GM18951 (cell line): Measurements from ENCODE around the gene TPGS2.

Experiments
- POLR2A ChIP-seq: IDR thresholded peaks from 4 replicates; pipeline ENCODE4 v1.6.1; 2011; ENCODE audit warnings: mild to moderate bottlenecking; ENCODE audit not compliant: insufficient read length, insufficient read depth; ENCODE audit errors: extremely low read depth
- in situ Hi-C: fragments of 300-500 bp; cut with MboI; formaldehyde crosslinking; loops from one replicate; pipeline ENCODE4 v1.12.0; 2022; ENCODE audit warnings: low sequenced_read_pairs, mixed read lengths, inconsistent platforms; ENCODE audit not compliant: unreplicated experiment

The TPGS2 gene

DNA sequence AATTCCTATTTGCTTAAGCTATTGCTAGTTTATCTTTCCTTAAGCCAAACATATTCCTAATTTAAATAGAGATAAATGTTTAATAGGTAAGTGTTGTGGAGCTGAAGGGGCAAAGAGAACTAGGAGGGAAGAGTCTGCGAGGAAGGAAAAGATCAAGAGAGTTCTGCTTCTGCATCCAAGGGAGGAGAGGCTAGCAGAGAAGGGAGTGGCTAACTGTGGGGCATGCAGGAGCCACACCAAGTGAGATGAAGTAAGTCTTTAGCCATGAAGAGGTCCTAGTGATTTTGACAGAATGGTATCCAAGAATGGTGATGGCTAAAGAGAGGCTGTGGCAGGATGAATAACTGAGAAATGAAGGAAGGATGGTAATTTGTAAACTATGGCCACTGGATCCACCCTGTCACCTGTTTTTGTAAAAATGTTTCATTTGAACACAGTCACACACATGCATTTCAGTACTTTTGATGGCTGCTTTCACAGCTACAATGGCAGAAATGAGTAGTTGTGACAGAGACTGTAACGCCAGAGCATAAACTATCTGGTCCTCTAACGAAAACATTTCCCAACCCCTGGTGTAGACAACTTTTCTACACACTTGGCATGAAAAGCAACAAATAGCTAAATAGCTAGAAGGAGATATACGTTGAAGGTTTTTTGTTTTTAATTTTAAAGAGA is 15.6 kb downstream of the TPGS2 start:
- TF ChIP-seq POLR2A = no peak
- in situ Hi-C loops = no loop called here

DNA sequence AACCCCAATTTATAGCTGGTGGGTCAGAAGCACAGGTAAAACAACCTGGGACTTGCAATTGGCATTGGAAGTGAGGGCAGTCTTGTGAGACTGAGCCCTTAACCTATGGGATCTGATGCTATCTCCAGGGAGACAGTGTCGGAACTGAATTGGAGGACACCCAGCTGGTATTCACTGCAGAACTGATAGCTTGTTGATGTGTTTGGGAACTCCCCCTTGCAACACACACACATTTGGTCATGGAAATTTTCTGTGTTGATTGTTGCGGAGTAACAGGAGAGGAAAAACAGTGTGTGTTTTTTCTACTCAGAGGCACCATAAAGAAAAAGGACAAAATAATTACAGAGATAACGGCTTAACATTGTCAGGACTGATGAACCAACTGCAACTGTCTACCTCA is 16.1 kb downstream of the TPGS2 start:
- in situ Hi-C loops = no loop called here
- no peak for TF ChIP-seq POLR2A

- in situ Hi-C loops = no loop called here
- TF ChIP-seq POLR2A = no peak
Measured at GRCh38 chr18:36811955-36812354, 16.8 kb downstream of the TPGS2 start.

- TF ChIP-seq POLR2A = no peak
- in situ Hi-C loops = no loop called here
Measured at GRCh38 chr18:36811430-36811829, 17.4 kb downstream of the TPGS2 start.

GRCh38 chr18:36809590-36810381 is 19.0 kb downstream of the TPGS2 start:
- TF ChIP-seq POLR2A = no peak
- in situ Hi-C loops = no loop called here

- in situ Hi-C loops = no loop called here
- no peak for TF ChIP-seq POLR2A
Measured at GRCh38 chr18:36808681-36809080, 20.1 kb downstream of the TPGS2 start.

GRCh38 chr18:36805105-36805504 is 23.7 kb downstream of the TPGS2 start:
- no peak for TF ChIP-seq POLR2A
- in situ Hi-C loops = no loop called here

GRCh38 chr18:36798738-36799473 is 29.9 kb downstream of the TPGS2 start:
- no peak for TF ChIP-seq POLR2A
- in situ Hi-C loops = no loop called here

GRCh38 chr18:36792634-36793283 is 36.0 kb downstream of the TPGS2 start:
- no peak for TF ChIP-seq POLR2A

DNA sequence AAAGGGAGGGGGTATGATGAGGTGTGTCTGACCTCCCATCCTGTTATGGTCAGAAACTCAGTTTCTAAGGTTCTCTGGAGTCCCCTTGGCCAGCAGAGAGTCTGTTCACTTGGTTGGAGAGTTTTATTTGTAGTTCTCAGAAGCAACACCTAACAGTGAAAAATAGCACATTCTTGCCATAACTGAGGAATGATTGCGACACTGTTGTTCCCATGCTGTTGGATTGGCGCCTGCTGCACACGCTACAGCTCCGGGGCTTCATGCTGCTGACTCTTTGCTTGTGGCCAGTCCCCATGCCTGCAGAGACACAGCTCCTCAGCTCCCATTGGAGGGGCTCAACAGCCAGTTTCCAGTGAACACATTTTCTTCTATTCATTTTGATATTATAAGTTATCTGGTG is 42.1 kb downstream of the TPGS2 start:
- in situ Hi-C loops = no loop called here
- no peak for TF ChIP-seq POLR2A

More at GRCh38 chr18:36792634-36793283, 36.0 kb downstream of the TPGS2 start:
- in situ Hi-C loops = no loop called here

DNA sequence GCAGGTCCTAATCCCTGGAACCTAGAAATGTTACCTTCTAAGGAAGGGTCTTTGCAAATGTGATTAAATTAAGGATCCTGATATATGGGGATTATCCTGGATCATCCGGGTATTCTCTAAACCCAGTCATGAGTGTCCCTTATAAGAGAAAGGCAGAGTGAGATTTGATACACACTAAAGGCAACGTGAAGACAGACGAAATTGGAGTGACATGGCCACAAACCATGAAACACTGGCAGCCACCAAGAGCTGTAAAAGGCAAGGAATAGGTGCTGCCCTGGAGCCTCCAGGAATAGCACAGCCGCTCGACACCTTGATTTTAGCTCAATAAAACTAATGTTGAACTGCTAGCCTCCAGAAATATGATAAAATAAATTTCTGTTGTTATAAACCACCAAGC is 45.0 kb downstream of the TPGS2 start:
- in situ Hi-C loops = no loop called here
- TF ChIP-seq POLR2A = no peak

DNA sequence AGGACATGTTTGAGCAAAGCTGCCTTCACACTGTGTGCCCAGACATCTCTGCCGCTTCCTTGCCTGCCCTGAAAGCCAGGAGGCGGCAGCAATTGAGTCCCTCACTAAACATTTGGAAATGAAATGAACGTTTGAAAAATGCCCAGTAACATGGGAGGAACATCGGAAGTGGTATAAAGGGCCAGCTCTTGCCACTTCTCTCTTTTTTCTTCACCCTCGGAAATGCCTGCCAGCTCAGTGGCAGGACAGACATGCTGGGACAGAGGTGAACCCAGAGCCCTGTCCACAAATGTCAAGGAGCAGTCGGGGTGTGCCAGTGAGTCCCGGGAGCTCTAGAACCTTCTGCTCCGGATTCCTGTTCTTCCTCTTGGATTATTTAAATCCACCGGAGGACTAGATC is 46.1 kb downstream of the TPGS2 start:
- TF ChIP-seq POLR2A = no peak
- in situ Hi-C loops = no loop called here

- in situ Hi-C loops = no loop called here
- no peak for TF ChIP-seq POLR2A
Measured at GRCh38 chr18:36780748-36781147, 48.1 kb downstream of the TPGS2 start.
